Body of pancreas (tissue), 4 donors: ENCODE results near the gene HILPDA.

ENCODE experiments used
- CTCF ChIP-seq, 7 experiments: fragments of 450-650 bp in 4 of 7; fragments of 200-600 bp in 3 of 7; sonication (generic) in 3 of 7; IDR thresholded peaks; one replicate each; pipeline ENCODE4 v1.5.1; 2016 to 2019; ENCODE audit warnings: antibody characterized with exemption in 7 of 7
- POLR2A ChIP-seq, 3 donors: fragments of 450-650 bp; IDR thresholded peaks; one replicate each; pipeline ENCODE4 v1.6.1; 2016; ENCODE audit warnings: antibody characterized with exemption in 3 of 3, mild to moderate bottlenecking in 2 of 3

DNA sequence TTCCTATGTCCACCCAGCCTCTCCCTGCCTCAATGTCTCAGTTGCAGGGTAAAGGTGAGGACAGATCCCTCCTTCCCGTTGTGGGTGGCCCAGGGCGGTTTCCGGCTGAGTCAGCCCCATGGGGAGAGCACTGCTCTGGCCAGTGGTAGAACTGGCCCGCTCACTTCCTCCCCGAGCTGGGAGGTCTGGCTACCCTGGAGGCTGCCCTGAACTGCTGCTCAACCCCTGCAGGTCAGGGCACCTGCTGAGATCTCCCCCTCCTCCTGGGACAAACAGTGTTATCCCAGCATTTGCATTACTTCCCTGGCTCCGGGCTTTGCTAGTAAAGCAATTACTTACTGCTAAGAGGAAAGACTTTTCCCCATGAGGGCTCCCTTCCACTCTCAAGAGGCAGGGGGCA lies 24.5 kb upstream of the HILPDA start:
- TF ChIP-seq CTCF (IDR thresholded peaks at IDR 0.05), result no peak
- no peak for TF ChIP-seq POLR2A (IDR thresholded peaks at IDR 0.05)
